ENCODE results near the gene C11orf97. TPM values are rescaled to one million over a fixed set of nuclear protein-coding genes. Genes with fewer than 3 reads are reported as not detected.

Gene C11orf97
- total and polyA plus RNA-seq, 2 of the 13 experiments (the other 11 are each of a cell fraction or from before 2014, with no cell fraction given): 0.35 TPM; not detected in 1

DNA sequence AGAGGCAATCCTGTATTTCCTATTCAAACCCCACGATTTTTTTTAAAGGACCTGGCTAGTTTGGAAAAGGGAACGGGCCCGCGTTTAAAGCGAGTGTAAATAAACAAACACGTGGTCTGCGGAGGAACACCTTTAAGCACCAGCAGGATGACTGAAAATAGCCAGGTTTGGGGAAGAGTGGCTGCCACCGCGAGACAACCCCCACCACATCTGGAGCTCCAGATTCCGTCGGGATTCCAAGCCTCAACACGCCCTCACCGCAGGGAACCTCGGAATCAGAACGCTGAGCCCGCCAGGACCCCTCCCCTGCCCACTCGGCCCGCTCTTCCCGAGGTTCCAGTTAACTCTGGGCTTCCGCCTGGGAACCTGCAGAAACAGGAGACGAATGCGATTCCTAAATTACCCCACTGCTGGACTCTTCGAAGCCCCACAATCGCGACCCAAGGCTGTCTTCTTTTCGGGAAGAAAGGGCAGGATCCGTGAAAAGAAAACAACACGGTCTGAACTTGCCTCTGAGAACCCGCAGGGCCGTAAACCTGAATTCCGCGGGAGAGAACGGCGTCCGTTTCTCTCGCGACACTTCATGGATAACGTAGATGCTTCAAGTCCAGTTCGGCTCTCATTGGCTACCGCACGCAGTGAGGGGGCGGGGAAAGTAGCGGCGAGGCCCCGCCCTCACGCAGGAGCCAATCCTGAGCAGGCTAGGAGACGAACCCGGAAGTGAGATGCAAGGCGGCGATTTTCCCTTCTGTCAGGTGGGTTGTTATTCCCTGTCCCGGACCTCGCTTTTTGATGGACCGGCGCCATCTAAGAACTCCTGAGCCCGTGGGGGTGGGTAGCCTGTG is 18.8 kb upstream of the C11orf97 start, which contains the start of the genes ANKRD49 and MRE11 (continued):
- TF ChIP-seq, protein P1, sequence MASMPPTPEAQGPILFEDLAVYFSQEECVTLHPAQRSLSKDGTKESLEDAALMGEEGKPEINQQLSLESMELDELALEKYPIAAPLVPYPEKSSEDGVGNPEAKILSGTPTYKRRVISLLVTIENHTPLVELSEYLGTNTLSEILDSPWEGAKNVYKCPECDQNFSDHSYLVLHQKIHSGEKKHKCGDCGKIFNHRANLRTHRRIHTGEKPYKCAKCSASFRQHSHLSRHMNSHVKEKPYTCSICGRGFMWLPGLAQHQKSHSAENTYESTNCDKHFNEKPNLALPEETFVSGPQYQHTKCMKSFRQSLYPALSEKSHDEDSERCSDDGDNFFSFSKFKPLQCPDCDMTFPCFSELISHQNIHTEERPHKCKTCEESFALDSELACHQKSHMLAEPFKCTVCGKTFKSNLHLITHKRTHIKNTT (CRISPR knock-in tag; IDR thresholded peaks at IDR 0.05): no peak
- TF ChIP-seq SRSF9 (IDR thresholded peaks at IDR 0.05; ENCODE audit: borderline replicate concordance, insufficient read depth, low read depth, low read length, poor library complexity, severe bottlenecking) (no peak), PAX8 (CRISPR knock-in tag; IDR thresholded peaks at IDR 0.05; ENCODE audit: borderline replicate concordance) (no peak), PRMT3 (CRISPR knock-in tag; IDR thresholded peaks at IDR 0.05; ENCODE audit: borderline replicate concordance, low read depth) (no peak), ZNF256 (CRISPR knock-in tag; conservative IDR thresholded peaks at IDR 0.05) (no peak), SNAI1 (CRISPR knock-in tag; IDR thresholded peaks at IDR 0.05; ENCODE audit: borderline replicate concordance) (no peak), SOX5 (CRISPR knock-in tag; IDR thresholded peaks at IDR 0.05; ENCODE audit: borderline replicate concordance) (no peak), TBX2 (CRISPR knock-in tag; IDR thresholded peaks at IDR 0.05; ENCODE audit: borderline replicate concordance) (peak; percentile 48), SMARCC2 (IDR thresholded peaks at IDR 0.05) (no peak), ZNF737 (CRISPR knock-in tag; IDR thresholded peaks at IDR 0.05; ENCODE audit: borderline replicate concordance) (no peak), ZNF557 (CRISPR knock-in tag; IDR thresholded peaks at IDR 0.05) (no peak), ZEB1 (IDR thresholded peaks at IDR 0.05; ENCODE audit: insufficient replicate concordance, low read depth) (no peak)
- TF ChIP-seq, protein P2, sequence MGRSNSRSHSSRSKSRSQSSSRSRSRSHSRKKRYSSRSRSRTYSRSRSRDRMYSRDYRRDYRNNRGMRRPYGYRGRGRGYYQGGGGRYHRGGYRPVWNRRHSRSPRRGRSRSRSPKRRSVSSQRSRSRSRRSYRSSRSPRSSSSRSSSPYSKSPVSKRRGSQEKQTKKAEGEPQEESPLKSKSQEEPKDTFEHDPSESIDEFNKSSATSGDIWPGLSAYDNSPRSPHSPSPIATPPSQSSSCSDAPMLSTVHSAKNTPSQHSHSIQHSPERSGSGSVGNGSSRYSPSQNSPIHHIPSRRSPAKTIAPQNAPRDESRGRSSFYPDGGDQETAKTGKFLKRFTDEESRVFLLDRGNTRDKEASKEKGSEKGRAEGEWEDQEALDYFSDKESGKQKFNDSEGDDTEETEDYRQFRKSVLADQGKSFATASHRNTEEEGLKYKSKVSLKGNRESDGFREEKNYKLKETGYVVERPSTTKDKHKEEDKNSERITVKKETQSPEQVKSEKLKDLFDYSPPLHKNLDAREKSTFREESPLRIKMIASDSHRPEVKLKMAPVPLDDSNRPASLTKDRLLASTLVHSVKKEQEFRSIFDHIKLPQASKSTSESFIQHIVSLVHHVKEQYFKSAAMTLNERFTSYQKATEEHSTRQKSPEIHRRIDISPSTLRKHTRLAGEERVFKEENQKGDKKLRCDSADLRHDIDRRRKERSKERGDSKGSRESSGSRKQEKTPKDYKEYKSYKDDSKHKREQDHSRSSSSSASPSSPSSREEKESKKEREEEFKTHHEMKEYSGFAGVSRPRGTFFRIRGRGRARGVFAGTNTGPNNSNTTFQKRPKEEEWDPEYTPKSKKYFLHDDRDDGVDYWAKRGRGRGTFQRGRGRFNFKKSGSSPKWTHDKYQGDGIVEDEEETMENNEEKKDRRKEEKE (IDR thresholded peaks at IDR 0.05): no peak
- TF ChIP-seq, protein P3, sequence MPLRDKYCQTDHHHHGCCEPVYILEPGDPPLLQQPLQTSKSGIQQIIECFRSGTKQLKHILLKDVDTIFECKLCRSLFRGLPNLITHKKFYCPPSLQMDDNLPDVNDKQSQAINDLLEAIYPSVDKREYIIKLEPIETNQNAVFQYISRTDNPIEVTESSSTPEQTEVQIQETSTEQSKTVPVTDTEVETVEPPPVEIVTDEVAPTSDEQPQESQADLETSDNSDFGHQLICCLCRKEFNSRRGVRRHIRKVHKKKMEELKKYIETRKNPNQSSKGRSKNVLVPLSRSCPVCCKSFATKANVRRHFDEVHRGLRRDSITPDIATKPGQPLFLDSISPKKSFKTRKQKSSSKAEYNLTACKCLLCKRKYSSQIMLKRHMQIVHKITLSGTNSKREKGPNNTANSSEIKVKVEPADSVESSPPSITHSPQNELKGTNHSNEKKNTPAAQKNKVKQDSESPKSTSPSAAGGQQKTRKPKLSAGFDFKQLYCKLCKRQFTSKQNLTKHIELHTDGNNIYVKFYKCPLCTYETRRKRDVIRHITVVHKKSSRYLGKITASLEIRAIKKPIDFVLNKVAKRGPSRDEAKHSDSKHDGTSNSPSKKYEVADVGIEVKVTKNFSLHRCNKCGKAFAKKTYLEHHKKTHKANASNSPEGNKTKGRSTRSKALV (CRISPR knock-in tag; IDR thresholded peaks at IDR 0.05): no peak
- TF ChIP-seq, protein P4, sequence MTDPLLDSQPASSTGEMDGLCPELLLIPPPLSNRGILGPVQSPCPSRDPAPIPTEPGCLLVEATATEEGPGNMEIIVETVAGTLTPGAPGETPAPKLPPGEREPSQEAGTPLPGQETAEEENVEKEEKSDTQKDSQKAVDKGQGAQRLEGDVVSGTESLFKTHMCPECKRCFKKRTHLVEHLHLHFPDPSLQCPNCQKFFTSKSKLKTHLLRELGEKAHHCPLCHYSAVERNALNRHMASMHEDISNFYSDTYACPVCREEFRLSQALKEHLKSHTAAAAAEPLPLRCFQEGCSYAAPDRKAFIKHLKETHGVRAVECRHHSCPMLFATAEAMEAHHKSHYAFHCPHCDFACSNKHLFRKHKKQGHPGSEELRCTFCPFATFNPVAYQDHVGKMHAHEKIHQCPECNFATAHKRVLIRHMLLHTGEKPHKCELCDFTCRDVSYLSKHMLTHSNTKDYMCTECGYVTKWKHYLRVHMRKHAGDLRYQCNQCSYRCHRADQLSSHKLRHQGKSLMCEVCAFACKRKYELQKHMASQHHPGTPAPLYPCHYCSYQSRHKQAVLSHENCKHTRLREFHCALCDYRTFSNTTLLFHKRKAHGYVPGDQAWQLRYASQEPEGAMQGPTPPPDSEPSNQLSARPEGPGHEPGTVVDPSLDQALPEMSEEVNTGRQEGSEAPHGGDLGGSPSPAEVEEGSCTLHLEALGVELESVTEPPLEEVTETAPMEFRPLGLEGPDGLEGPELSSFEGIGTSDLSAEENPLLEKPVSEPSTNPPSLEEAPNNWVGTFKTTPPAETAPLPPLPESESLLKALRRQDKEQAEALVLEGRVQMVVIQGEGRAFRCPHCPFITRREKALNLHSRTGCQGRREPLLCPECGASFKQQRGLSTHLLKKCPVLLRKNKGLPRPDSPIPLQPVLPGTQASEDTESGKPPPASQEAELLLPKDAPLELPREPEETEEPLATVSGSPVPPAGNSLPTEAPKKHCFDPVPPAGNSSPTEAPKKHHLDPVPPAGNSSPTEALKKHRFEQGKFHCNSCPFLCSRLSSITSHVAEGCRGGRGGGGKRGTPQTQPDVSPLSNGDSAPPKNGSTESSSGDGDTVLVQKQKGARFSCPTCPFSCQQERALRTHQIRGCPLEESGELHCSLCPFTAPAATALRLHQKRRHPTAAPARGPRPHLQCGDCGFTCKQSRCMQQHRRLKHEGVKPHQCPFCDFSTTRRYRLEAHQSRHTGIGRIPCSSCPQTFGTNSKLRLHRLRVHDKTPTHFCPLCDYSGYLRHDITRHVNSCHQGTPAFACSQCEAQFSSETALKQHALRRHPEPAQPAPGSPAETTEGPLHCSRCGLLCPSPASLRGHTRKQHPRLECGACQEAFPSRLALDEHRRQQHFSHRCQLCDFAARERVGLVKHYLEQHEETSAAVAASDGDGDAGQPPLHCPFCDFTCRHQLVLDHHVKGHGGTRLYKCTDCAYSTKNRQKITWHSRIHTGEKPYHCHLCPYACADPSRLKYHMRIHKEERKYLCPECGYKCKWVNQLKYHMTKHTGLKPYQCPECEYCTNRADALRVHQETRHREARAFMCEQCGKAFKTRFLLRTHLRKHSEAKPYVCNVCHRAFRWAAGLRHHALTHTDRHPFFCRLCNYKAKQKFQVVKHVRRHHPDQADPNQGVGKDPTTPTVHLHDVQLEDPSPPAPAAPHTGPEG (CRISPR knock-in tag; IDR thresholded peaks at IDR 0.05): no peak
- TF ChIP-seq, protein P5, sequence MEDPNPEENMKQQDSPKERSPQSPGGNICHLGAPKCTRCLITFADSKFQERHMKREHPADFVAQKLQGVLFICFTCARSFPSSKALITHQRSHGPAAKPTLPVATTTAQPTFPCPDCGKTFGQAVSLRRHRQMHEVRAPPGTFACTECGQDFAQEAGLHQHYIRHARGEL (CRISPR knock-in tag; IDR thresholded peaks at IDR 0.05): no peak

All from HepG2 (cell line).